Putamen (tissue), 1 donor: Measurements from ENCODE around the gene MYO16.

Experiments
- DNase-seq: peaks from one replicate; pipeline ENCODE4 v3.0.0-alpha.2; 2016; ENCODE audit warnings: low spot score

Gene MYO16

GRCh38 chr13:108663710-108664109 is 34.3 kb downstream of the MYO16 start:
- DNase-seq, result no peak

DNA sequence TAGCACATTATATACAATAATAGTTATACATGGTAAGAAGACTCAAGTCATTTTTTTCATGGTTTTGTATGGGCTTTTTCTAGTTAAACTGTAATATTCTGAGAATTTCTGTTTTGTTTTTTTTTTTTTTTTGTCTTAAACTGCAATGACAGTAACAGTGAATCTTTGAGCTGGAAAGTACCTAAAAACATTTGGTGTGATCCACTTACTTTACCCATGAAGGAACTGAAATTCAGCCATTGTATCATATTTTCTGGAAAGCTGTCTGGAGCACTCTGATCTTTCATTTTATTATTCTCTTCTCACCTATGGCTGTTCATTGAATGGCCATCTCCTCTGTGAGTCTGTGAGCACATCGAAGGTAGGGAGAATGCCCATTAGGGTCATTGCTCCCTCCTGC is 37.8 kb downstream of the MYO16 start:
- DNase-seq, result no peak

- DNase-seq, result no peak
These were observed 40.0 kb downstream of the MYO16 start for GRCh38 chr13:108669381-108669780.

DNA sequence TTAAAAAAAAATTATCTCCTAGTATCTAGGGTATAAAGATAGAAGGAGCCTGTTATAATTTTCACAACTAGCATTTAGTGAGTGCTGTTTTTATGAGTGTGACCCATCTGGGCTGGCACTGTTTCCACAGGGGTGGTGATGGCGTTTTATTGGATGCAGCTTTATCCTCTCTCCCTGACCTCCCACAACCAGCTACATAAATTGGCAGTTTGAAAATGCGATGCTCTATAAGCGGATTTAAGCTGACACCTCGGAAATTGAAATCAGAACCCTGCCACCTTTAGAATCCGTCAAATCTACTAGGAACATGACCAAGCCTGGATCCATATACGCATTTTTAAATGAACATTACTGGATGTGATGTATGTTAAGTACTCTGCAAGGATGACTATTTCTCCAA is 44.9 kb downstream of the MYO16 start:
- no peak for DNase-seq

- DNase-seq, result no peak
These were observed 45.4 kb downstream of the MYO16 start for GRCh38 chr13:108674771-108675170.

DNA sequence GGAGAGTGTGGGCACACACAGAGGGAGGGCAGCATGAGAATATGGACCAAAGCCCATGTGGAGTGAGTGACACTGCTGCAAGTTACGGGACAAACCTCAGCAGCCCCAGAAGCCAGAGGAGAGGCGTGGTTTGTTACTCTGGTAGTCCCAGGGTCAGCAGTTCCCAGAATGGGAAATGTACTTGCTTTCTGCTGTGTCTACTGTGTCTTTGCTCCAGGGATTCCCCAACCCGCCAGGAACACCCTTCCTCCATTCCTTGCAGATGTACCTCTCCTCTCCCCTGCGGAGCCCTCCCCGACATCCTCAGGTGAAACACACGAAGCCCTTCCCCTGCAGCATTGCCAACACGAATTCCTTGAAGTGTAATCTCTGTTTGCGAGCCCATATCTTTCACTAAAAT is 47.2 kb downstream of the MYO16 start:
- DNase-seq, result no peak

DNA sequence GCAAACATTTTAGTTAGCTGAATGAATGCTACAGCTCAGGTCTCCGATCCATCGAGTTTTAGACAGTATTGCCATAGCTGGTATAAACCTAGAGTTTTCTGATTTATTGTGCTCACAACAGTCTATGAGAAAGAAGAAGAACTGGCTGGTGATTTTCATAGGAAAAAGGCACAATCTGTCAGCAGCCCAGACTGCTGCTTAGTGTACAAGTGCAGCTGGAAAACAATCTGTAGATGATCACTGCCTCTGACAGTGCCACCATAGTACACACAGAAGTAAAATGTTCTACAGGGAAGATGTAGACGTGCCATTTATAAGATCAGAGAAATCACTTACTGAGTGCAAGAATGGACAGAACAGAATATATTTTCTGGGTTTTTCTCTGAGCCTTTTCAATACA is 48.4 kb downstream of the MYO16 start:
- no peak for DNase-seq

DNA sequence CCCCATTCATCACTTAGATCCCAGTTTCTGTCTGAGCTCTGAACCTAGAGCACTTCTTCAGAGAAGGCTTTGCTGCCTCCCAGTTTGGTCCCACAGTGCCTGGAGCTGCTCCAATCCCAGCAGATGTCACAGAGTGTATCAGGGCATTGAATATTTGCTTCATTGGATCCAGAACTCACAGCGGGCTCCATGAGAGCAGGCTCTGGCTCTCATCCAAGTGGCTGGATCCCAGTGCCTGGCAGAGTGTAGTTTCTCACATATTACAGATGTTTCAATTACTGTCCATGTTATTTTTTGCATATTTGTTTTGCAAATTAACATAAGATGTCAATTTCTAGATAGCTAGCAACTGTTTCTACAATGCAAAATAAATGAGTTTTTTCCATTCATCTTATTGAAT is 50.6 kb downstream of the MYO16 start:
- no peak for DNase-seq

DNA sequence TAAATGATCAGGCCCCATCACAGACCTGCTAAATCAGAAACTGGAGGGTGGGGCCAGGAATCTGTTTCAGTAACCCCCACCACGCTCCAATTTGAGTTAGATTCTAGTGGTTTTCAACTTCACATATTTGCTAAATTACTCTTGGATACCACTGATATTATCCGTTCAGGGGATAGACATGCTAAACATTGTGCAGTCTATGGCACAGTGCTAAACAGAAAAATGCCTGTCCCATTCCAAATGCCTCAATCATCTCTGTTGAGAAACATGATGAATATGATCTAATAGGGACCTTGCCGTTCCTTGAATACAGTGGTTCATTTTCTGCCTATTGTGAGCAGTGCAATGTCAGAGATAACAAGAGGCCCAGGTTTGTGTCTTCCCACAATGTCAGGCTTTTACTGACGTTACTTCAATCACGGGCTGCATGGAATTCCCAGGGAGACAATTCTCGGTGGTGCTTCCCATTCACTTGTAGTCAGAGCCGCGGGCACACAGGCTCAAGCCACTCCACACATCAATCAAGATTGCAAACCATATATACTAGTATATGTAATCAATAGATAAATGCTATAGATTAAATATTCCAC is 52.7 kb downstream of the MYO16 start:
- no peak for DNase-seq

- DNase-seq, result no peak
These were observed 53.3 kb downstream of the MYO16 start for GRCh38 chr13:108682714-108683113.

DNA sequence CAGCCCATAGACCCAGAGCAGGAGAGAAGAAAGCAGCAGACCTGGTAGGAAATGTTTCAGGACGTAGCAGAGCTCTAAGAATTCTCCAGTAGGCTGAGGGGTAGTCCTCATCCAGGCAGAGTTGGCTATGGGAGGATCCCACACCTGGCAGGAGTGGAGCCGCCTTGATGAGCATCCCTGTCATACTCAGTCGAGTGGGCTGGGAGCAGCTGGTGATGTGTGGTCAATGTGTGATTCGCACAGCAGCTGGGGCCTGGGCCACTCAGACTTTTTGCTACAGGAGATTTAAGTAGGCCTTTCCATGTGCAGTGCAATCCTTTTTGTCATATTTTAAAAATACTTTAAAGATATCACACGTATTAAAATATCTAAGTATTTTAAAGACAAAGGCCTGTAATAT is 56.6 kb downstream of the MYO16 start:
- no peak for DNase-seq

- DNase-seq, result no peak
These were observed 61.3 kb downstream of the MYO16 start for GRCh38 chr13:108690726-108691125.

DNA sequence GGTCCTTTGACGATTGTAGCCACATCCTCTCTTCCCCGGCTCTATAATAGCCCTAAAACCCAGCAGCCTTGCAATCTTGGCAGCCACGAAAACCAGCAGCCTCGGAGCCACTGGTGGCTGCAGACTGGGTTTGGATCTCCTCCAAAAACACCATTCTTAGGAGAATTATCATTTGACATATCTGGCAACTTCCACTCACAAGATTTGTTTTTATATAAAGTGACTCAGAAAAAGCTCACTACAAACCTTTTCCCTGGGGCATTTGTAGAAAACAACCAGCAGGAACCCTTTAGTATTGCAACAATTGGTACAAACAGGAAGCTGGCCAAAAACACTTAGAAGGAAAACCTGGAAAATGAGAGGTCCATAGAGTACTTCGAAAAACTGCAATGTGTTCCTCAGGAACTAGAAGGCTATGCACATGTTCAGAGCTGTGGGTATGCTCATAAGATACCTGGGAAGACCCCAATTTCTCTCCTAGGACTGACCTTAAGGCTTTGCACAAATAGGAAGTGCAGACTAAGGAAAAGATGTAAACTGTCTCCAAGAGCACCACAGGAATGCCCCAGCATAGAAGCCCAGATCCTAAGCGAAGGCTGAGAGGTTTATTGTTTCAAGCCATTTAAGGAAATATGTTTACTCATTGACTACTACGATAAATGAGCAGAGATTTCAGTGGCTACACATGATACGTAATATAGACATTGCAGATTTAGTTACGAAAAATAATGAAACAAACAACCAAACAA is 71.2 kb downstream of the MYO16 start:
- DNase-seq, result no peak

GRCh38 chr13:108702171-108702570 is 72.8 kb downstream of the MYO16 start:
- DNase-seq, result no peak

DNA sequence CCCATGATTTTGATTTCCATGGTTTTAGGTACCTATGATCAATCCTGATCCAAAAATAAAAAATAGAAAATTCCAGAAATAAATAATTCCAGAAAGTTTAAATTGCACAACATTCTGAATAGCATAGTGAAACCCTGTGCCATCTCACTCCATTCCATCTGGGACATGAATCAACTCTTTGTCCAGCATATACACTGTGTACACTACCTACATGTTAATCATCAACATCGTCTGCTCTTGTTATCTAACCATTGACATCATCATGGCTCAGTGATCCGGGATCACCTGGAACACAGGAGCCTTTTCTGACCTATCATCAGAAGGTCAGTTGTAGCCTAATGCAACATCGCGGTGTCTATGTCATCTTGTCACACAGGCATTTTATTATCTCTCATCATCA is 75.6 kb downstream of the MYO16 start:
- DNase-seq, result no peak

- DNase-seq, result no peak
These were observed 78.2 kb downstream of the MYO16 start for GRCh38 chr13:108707584-108707983.

DNA sequence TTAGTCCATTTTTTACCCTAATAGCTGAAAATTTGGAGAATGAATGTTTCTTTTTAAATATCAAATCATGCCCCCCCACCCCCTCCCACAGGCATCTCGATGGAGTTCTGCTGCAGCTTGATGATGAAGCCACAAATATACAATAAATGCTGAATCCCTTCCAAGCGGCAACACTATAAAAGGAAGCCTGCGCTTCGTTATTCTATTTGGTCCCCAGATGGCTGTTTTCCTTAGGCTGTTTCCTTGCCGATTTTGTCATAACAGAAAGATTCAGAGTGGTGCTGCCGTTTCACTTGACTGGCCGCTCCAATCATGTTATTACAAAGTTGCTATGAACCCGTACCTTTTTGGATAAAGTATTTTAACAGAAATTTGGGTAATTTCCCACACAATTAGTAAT is 79.5 kb downstream of the MYO16 start:
- no peak for DNase-seq

- no peak for DNase-seq
These were observed 82.0 kb downstream of the MYO16 start for GRCh38 chr13:108711386-108711785.

DNA sequence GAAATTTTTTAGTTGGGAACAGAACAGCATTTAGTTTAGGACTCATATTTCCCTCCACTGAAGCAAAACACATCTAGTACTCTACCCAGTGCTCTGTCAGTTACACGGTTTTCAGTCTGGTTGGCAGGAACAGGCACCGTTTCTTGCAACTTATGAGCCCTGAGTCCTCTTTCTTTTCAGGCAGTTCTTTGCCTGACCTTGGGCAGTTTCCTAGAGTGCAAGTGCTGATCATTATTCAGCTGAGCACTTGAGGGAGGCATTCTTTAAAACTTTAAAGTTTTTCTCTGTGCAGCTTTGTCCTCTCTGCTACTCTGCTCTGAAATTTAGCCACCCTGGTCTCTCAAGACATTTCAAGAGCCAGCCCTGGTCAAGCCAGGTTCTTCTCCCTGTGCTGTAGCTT is 96.1 kb downstream of the MYO16 start:
- DNase-seq, result no peak

GRCh38 chr13:108728370-108728769 is 99.0 kb downstream of the MYO16 start:
- no peak for DNase-seq

GRCh38 chr13:108733022-108733560 is 103.7 kb downstream of the MYO16 start:
- DNase-seq, result no peak

- no peak for DNase-seq
These were observed 105.3 kb downstream of the MYO16 start for GRCh38 chr13:108734676-108735075.

- no peak for DNase-seq
These were observed 112.5 kb downstream of the MYO16 start for GRCh38 chr13:108741930-108742329.
